H1 (cell line): Measurements from ENCODE around the gene CSNK1A1. TPM values are rescaled to one million over a fixed set of nuclear protein-coding genes. Genes with fewer than 3 reads are reported as not detected.

Experiments
- CTCF ChIA-PET: fragments of 300-600 bp; sonication (Branson Sonifier 250); formaldehyde crosslinking; loops from one replicate; lab custom pipeline; 2021; ENCODE audit not compliant: partially characterized antibody; lab: Charles Lee
- POLR2A ChIA-PET: fragments of 300-600 bp; sonication (Branson Sonifier 250); formaldehyde crosslinking; loops from one replicate; lab custom pipeline; 2021; ENCODE audit warnings: inconsistent platforms; ENCODE audit not compliant: partially characterized antibody; lab: Charles Lee
- DNase-seq, 2 experiments: peaks; one replicate each; pipeline versions ENCODE4 v3.0.0 to v3.0.0-alpha.2; 2010 to 2022; ENCODE audit warnings: low spot score in 2 of 2, low read depth in 1 of 2, mixed read lengths in 1 of 2
- FAIRE-seq: peaks from 2 replicates; lab custom pipeline; 2011; peaks lifted over from hg19 to GRCh38; lab: Jason Lieb, UNC
- H2AFZ ChIP-seq: 2 replicates; pipeline ENCODE4 v1.8.1; 2012; ENCODE audit warnings: low read length, inconsistent platforms
- H2AK5ac ChIP-seq: 2 replicates; pipeline ENCODE4 v1.6.1; 2013; ENCODE audit warnings: low read depth, low read length
- H2BK120ac ChIP-seq: replicated peaks from 2 replicates; pipeline ENCODE3; 2013; ENCODE audit warnings: low read depth, low read length, inconsistent platforms
- H2BK12ac ChIP-seq: 2 replicates; pipeline ENCODE4 v1.6.1; 2013; ENCODE audit warnings: low read depth, low read length
- H2BK15ac ChIP-seq: 2 replicates; pipeline ENCODE4 v1.6.1; 2013; ENCODE audit warnings: low read length
- H2BK20ac ChIP-seq: 2 replicates; pipeline ENCODE4 v1.6.1; 2013; ENCODE audit warnings: low read length
- H2BK5ac ChIP-seq: 2 replicates; pipeline ENCODE4 v1.6.1; 2013; ENCODE audit warnings: low read depth, low read length
- H3K14ac ChIP-seq: 2 replicates; pipeline ENCODE4 v1.6.1; 2013; ENCODE audit warnings: inconsistent platforms; ENCODE audit not compliant: insufficient read length
- H3K18ac ChIP-seq: 2 replicates; pipeline ENCODE4 v1.6.1; 2013; ENCODE audit warnings: low read length; ENCODE audit errors: extremely low read depth
- H3K23ac ChIP-seq: 2 replicates; pipeline ENCODE4 v1.6.1; 2013; ENCODE audit warnings: inconsistent platforms; ENCODE audit not compliant: insufficient read length
- H3K23me2 ChIP-seq: 2 replicates; pipeline ENCODE4 v1.6.1; 2013; ENCODE audit warnings: low read depth, low read length
- H3K27ac ChIP-seq: 2 replicates; pipeline ENCODE4 v1.6.1; 2011; ENCODE audit warnings: low read depth, low read length, inconsistent platforms
- H3K27me3 ChIP-seq, 4 experiments: replicated peaks in 1 of 4; 1 replicate in 1 of 4; 2 replicates in 3 of 4; pipeline versions ENCODE4 v1.6.1 to v1.8.1; 2011 to 2013; ENCODE audit warnings: low read length in 3 of 4, mild to moderate bottlenecking in 3 of 4, inconsistent platforms in 2 of 4, mixed read lengths in 2 of 4, moderate library complexity in 1 of 4; ENCODE audit not compliant: control insufficient read depth in 3 of 4, insufficient read depth in 3 of 4; ENCODE audit errors: extremely low read depth in 1 of 4
- H3K36me3 ChIP-seq, 4 experiments: 2 replicates each; pipeline versions ENCODE4 v1.6.1 to v1.8.1; 2011 to 2013; ENCODE audit warnings: mild to moderate bottlenecking in 4 of 4, low read length in 3 of 4, moderate library complexity in 2 of 4, control low read depth in 1 of 4, inconsistent platforms in 1 of 4; ENCODE audit not compliant: insufficient read depth in 4 of 4, control insufficient read depth in 2 of 4
- H3K4ac ChIP-seq: replicated peaks from 2 replicates; pipeline ENCODE3; 2013; ENCODE audit warnings: low read length, low read depth, mixed read lengths, inconsistent platforms; ENCODE audit not compliant: insufficient read length
- H3K4me1 ChIP-seq, 4 experiments: replicated peaks in 1 of 4; 1 replicate in 1 of 4; 2 replicates in 3 of 4; pipeline versions ENCODE4 v1.6.1 to v1.8.1; 2011 to 2013; ENCODE audit warnings: low read length in 3 of 4, inconsistent platforms in 2 of 4, mixed read lengths in 1 of 4; ENCODE audit not compliant: insufficient read depth in 4 of 4, control insufficient read depth in 3 of 4
- H3K4me2 ChIP-seq, 2 experiments: 2 replicates each; pipeline versions ENCODE4 v1.6.1 to v1.8.1; 2011 to 2013; ENCODE audit warnings: low read depth in 2 of 2, low read length in 2 of 2, control low read depth in 1 of 2, inconsistent platforms in 1 of 2, mild to moderate bottlenecking in 1 of 2; ENCODE audit not compliant: insufficient read depth in 1 of 2
- H3K4me3 ChIP-seq, 4 experiments: fragments of 200-600, 300-600 bp in 1 of 4; sonication (generic), shearing (Covaris generic), sonication (Bioruptor Twin) in 1 of 4; 2 replicates each; pipeline versions ENCODE4 v1.5.1 to v1.8.1; 2011 to 2016; ENCODE audit warnings: low read length in 4 of 4, low read depth in 3 of 4, control low read depth in 2 of 4, inconsistent platforms in 2 of 4, mild to moderate bottlenecking in 2 of 4, mixed read lengths in 1 of 4, moderate library complexity in 1 of 4; ENCODE audit not compliant: insufficient read depth in 2 of 4; ENCODE audit errors: extremely low read depth in 1 of 4
- H3K56ac ChIP-seq: replicated peaks from 2 replicates; pipeline ENCODE3; 2013; ENCODE audit warnings: low read depth, mild to moderate bottlenecking, mixed read lengths, low read length, inconsistent platforms; ENCODE audit not compliant: insufficient read length
- H3K79me1 ChIP-seq: 2 replicates; pipeline ENCODE4 v1.6.1; 2013; ENCODE audit warnings: low read depth, low read length, control low read depth
- H3K79me2 ChIP-seq, 2 experiments: 2 replicates each; pipeline versions ENCODE4 v1.6.1 to v1.8.1; 2012 to 2013; ENCODE audit warnings: low read length in 2 of 2, mild to moderate bottlenecking in 2 of 2, inconsistent platforms in 1 of 2; ENCODE audit not compliant: insufficient read depth in 2 of 2, control insufficient read depth in 1 of 2
- H3K9ac ChIP-seq, 4 experiments: replicated peaks in 1 of 4; 1 replicate in 1 of 4; 2 replicates in 3 of 4; pipeline versions ENCODE4 v1.6.1 to v1.8.1; 2011 to 2013; ENCODE audit warnings: low read depth in 3 of 4, low read length in 3 of 4, control low read depth in 2 of 4, mild to moderate bottlenecking in 2 of 4, moderate library complexity in 2 of 4, inconsistent platforms in 1 of 4; ENCODE audit errors: extremely low read depth in 1 of 4
- H3K9me3 ChIP-seq, 2 experiments: 2 replicates each; pipeline versions ENCODE4 v1.6.1 to v1.8.1; 2012 to 2013; ENCODE audit warnings: mild to moderate bottlenecking in 2 of 2, moderate library complexity in 2 of 2, control low read depth in 1 of 2, inconsistent platforms in 1 of 2, low read depth in 1 of 2, low read length in 1 of 2, mixed read lengths in 1 of 2; ENCODE audit not compliant: insufficient read depth in 2 of 2
- H4K20me1 ChIP-seq, 2 experiments: replicated peaks in 1 of 2; 2 replicates each; pipeline versions ENCODE3 to v1.8.1; 2011 to 2013; ENCODE audit warnings: inconsistent platforms in 2 of 2, low read length in 2 of 2, mild to moderate bottlenecking in 1 of 2; ENCODE audit not compliant: insufficient read depth in 2 of 2, control insufficient read depth in 1 of 2
- H4K5ac ChIP-seq: 2 replicates; pipeline ENCODE4 v1.6.1; 2013; ENCODE audit warnings: low read length, low read depth, mixed read lengths, inconsistent platforms; ENCODE audit not compliant: insufficient read length
- H4K8ac ChIP-seq: 2 replicates; pipeline ENCODE4 v1.8.0; 2013; ENCODE audit warnings: mild to moderate bottlenecking, moderate library complexity, low read length, inconsistent platforms; ENCODE audit not compliant: insufficient read depth; ENCODE audit errors: extremely low read depth
- H4K91ac ChIP-seq: replicated peaks from 2 replicates; pipeline ENCODE3; 2013; ENCODE audit warnings: low read length, mixed read lengths, inconsistent platforms; ENCODE audit not compliant: insufficient read length
- CHD1 ChIP-seq: IDR thresholded peaks from 2 replicates; pipeline ENCODE4 v1.6.1; 2012; ENCODE audit warnings: low read depth, low read length, improper control_type of control experiment
- CHD2 ChIP-seq: IDR thresholded peaks from 2 replicates; pipeline ENCODE4 v1.6.1; 2012; ENCODE audit warnings: low read length, improper control_type of control experiment
- EGR1 ChIP-seq: IDR thresholded peaks from 2 replicates; pipeline ENCODE4 v1.6.1; 2011; ENCODE audit warnings: low read depth, low read length, borderline replicate concordance
- EZH2 ChIP-seq: fragments of 200-600 bp; sonication (generic); IDR thresholded peaks from 2 replicates; pipeline ENCODE4 v1.7.1; 2012; ENCODE audit warnings: low read depth, mild to moderate bottlenecking, moderate library complexity, low read length, inconsistent platforms; ENCODE audit not compliant: severe bottlenecking
- KDM1A ChIP-seq: fragments of 200-600, 300-600 bp; sonication (generic); IDR thresholded peaks from 2 replicates; pipeline ENCODE4 v1.7.1; 2016; ENCODE audit warnings: mild to moderate bottlenecking, low read length, borderline replicate concordance
- KDM4A ChIP-seq: IDR thresholded peaks from one replicate; pipeline ENCODE4 v1.7.1; 2012; ENCODE audit warnings: low read depth, mild to moderate bottlenecking, moderate library complexity, low read length, inconsistent platforms; ENCODE audit not compliant: severe bottlenecking
- POLR2AphosphoS5 ChIP-seq: IDR thresholded peaks from 2 replicates; pipeline ENCODE4 v1.6.1; 2011; ENCODE audit warnings: low read depth, low read length
- SP2 ChIP-seq: IDR thresholded peaks from 2 replicates; pipeline ENCODE4 v1.6.1; 2012; ENCODE audit warnings: mild to moderate bottlenecking, low read length, inconsistent platforms
- TCF12 ChIP-seq: IDR thresholded peaks from 2 replicates; pipeline ENCODE4 v1.6.1; 2011; ENCODE audit warnings: low read depth, mild to moderate bottlenecking, low read length
- ZNF274 ChIP-seq: IDR thresholded peaks from 2 replicates; pipeline ENCODE4 v1.7.0; 2012; ENCODE audit warnings: low read length, borderline replicate concordance; ENCODE audit errors: extremely low read depth
- WGBS, 2 experiments: shearing (Covaris generic) in 1 of 2; methylation state at CpG; one replicate each; pipeline versions ENCODE4 v1.1.6 to v1.1.7; 2013 to 2015; ENCODE audit warnings: low lambda C conversion rate in 2 of 2, mixed read lengths in 2 of 2, inconsistent platforms in 1 of 2, low coverage in 1 of 2, missing lambda C conversion rate in 1 of 2; ENCODE audit not compliant: insufficient replicate concordance in 2 of 2, insufficient coverage in 1 of 2, insufficient read length in 1 of 2; ENCODE audit errors: extremely low coverage in 1 of 2, missing lambda C conversion rate in 1 of 2; 5-methylcytosine and 5-hydroxymethylcytosine counted together
- polyA plus RNA-seq, 7 experiments: library from polyadenylated mRNA; depleted of rRNA in 3 of 7; stranded (reverse) in 5 of 7; unstranded in 2 of 7; fragments of >200 nt in 5 of 7; fragments of 200-250 nt in 2 of 7; gene quantifications; 1 replicate in 5 of 7; 2 replicates in 1 of 7; 4 replicates in 1 of 7; pipeline versions ENCODE4 v1.2.1 to v1.2.3, GENCODE V29; 2011 to 2013; ENCODE audit warnings: missing spikeins in 2 of 7, mixed read lengths in 2 of 7
- total RNA-seq: library from RNA; stranded (reverse); fragmentation: NEBNext Ultra II Directional; extraction: Animal tissue kit (Norgen Biotek cat#: 25700); gene quantifications from 2 replicates; pipeline ENCODE4 v1.2.1, GENCODE V29; 2021
- TF ChIP-seq, protein P1 (sequence below): IDR thresholded peaks from 2 replicates; pipeline ENCODE4 v1.6.1; 2011; ENCODE audit warnings: low read length, improper control_type of control experiment

Gene CSNK1A1
- total and polyA plus RNA-seq, 2 of the 8 experiments (the other 6 are each of a cell fraction or from before 2014, with no cell fraction given): 61.2 to 244 TPM

- H3K23me2 ChIP-seq: no peaks in the 10 kb centered on the region
- no peak overlapping the region for H2BK120ac ChIP-seq
- H3K9ac ChIP-seq: no peak overlapping the region
- no peaks in the 10 kb centered on the region for H3K79me2 ChIP-seq
- no peak overlapping the region for H2BK15ac ChIP-seq
- H3K56ac ChIP-seq: no peak overlapping the region
- no peak overlapping the region for H4K8ac ChIP-seq
- no peaks in the 10 kb centered on the region for H4K20me1 ChIP-seq
- no peak overlapping the region for H3K27ac ChIP-seq
- no peak overlapping the region for H4K91ac ChIP-seq
- WGBS, 2 experiments: 78% methylated on average over 6 of the region's 6 CpGs; no CpG with 5 or more reads in 1 of the 2 experiments
- no peak overlapping the region for H3K23ac ChIP-seq
- no peaks in the 10 kb centered on the region for H3K9me3 ChIP-seq
- no peaks in the 10 kb centered on the region for H3K79me1 ChIP-seq
- no peaks in the 10 kb centered on the region for H3K36me3 ChIP-seq
- DNase-seq: no peak
- H2BK12ac ChIP-seq: no peak overlapping the region
- POLR2A ChIA-PET: interaction anchor here (0.7 kb wide), 1 partner anchor 30 kb away, joined by 3 read pairs; no protein-coding TSS in a partner anchor
- H2BK20ac ChIP-seq: no peak overlapping the region
- H2AK5ac ChIP-seq: no peak overlapping the region
- H2BK5ac ChIP-seq: no peak overlapping the region
- H3K14ac ChIP-seq: no peak overlapping the region
- CTCF ChIA-PET: interaction anchor here (2.4 to 7.9 kb wide), 3 partner anchors 11 to 90 kb away, joined by 10 to 90 read pairs (median 13); no protein-coding TSS in a partner anchor
- no peaks in the 10 kb centered on the region for H3K27me3 ChIP-seq
- H3K4ac ChIP-seq: no peak overlapping the region
- no peak overlapping the region for H3K4me3 ChIP-seq
- no peak overlapping the region for H3K18ac ChIP-seq
- H3K4me2 ChIP-seq: no peak overlapping the region
- FAIRE-seq: no peak
- H2AFZ ChIP-seq: no peak overlapping the region
- no peak overlapping the region for H4K5ac ChIP-seq
- H3K4me1 ChIP-seq: peaks cover 0 to 10% (median 3%) of the 10 kb centered on the region in 4 experiments; a peak in 4 of 7 replicates
- TF ChIP-seq SP2 (no peak), KDM1A (no peak), ZNF274 (no peak), KDM4A (no peak), TCF12 (no peak), POLR2AphosphoS5 (no peak), EGR1 (no peak), EZH2 (no peak), CHD2 (no peak), CHD1 (no peak)
- TF ChIP-seq, protein P1, sequence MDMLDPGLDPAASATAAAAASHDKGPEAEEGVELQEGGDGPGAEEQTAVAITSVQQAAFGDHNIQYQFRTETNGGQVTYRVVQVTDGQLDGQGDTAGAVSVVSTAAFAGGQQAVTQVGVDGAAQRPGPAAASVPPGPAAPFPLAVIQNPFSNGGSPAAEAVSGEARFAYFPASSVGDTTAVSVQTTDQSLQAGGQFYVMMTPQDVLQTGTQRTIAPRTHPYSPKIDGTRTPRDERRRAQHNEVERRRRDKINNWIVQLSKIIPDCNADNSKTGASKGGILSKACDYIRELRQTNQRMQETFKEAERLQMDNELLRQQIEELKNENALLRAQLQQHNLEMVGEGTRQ: no peak
Observed at GRCh38 chr5:149456597-149457392, 94.4 kb downstream of the CSNK1A1 start.
